GM12874 (cell line): ENCODE measurements around the gene CACNA1I.

Source experiments
- TF ChIP-seq, protein P1 (sequence below): IDR thresholded peaks from 2 replicates; pipeline ENCODE4 v1.5.1; 2011; ENCODE audit warnings: low read depth, mild to moderate bottlenecking, control low read depth, low read length, moderate library complexity; ENCODE audit not compliant: insufficient read depth

Gene CACNA1I

DNA sequence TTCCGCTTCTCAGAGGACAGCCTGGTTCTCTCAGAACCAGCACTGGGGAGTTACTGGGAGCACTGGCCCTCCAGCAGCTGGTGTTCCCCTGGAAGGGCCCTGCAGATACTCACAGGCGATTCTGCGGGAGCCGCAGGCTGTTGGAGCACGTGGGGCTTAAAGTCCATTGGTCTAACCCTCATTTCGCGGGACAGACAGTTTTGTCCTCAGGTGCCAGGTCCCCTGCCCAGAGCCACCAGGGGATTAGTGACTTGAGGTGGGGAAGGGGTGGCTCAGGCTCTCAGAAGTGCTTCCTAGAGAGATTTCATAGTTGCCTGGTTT lies 53.9 kb downstream of the CACNA1I start:
- TF ChIP-seq, protein P1, sequence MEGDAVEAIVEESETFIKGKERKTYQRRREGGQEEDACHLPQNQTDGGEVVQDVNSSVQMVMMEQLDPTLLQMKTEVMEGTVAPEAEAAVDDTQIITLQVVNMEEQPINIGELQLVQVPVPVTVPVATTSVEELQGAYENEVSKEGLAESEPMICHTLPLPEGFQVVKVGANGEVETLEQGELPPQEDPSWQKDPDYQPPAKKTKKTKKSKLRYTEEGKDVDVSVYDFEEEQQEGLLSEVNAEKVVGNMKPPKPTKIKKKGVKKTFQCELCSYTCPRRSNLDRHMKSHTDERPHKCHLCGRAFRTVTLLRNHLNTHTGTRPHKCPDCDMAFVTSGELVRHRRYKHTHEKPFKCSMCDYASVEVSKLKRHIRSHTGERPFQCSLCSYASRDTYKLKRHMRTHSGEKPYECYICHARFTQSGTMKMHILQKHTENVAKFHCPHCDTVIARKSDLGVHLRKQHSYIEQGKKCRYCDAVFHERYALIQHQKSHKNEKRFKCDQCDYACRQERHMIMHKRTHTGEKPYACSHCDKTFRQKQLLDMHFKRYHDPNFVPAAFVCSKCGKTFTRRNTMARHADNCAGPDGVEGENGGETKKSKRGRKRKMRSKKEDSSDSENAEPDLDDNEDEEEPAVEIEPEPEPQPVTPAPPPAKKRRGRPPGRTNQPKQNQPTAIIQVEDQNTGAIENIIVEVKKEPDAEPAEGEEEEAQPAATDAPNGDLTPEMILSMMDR = no peak

DNA sequence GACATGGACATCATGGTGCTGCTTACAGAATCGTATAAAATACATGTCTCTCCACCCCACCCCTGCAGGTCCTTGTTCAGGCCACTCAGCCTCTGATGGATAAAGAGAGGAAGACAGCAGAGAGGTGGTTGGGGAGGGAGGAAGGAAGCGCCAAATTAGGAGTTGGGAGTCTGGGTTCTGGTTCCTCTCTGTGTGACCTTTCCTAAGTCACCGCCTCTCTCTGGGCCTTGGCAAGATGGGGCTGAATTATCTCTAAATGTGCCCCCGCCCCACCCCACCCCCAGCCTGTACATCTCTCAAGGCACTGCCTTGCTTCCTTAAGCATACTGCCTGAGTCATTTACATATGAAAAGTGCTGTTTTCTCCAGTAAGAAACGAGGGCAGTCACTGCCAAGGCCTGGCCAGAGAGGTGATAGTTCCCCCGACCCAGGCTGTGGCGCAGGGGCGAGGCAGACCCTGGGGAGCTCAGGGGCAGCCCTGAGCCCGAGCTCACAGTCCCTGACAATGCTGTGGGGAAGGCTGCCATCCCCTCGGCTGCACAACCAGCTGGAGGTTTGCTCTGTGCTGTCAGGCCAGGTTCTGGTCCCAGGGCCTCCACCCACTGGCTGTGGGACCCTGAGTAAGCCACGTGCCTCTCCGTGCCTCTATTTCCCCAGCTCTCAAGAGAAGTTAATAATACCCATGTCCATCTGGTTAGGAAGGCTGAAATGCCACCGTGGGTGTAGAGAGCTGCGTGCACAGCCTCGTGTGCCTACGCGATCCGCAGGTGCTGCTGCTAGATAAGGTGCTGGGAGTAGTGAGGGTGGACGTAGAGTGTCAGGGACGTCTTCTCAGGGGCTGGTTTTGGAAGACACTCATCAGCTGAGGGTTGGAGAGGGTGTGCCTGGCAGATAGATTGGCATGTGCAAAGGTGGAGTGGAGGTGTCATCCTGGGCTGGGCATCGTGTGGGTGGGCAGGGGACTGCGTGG lies 55.3 kb downstream of the CACNA1I start:
- TF ChIP-seq, protein P1 = no peak

DNA sequence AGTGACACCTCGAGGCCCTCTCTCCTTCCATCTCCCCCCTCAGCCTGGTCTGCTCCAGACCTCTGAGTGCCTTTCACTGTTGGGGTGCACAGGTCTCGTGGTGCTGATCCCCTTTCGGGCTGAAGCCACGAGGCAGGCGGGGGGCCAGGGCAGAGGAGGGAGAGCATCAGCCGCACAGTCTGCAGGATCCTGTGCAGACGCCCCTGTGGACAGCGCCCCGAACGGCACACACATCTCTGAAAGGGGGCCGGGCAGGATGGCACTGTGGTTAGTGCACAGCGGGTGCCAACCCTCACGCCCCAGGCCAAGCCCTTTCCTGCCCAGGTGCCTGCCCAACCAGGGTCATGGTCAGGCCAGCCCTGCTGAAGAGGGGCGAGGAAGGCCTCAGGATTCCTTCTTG lies 56.7 kb downstream of the CACNA1I start:
- TF ChIP-seq, protein P1 = no peak

DNA sequence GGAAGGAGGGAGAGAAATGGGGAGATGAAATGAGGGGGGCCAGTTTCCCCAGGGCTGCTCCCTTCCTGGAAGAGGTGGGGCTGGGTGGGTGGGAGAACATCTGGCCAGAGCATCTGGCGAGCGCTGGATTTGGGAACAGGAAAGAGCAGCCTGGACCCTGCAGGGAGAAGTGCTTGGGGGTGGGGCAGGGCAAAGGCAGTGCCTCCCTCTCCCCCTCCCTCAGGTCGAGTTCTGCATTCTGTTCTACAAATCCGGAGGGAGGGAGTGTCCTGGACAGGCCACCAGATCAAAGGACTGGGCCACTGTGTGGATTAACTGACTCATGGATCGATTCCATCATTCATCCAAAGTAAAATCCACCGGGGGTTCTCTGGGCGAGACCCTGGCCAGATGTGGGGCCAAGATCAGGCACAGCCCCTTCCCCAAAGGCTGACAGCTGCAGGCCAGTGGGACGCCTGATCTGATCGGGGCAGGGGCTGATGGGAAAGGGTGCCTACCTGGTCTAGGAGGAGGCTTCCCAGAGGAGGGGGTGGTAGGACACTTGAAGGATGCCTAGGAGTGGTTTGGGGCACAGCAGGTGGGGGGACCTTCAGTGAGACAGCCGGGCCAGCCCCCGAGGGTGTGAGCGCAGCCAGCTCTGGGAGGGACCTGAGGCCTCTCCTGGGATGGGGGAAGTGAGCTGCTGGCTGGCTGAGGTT lies 57.5 kb downstream of the CACNA1I start:
- TF ChIP-seq, protein P1 = no peak

DNA sequence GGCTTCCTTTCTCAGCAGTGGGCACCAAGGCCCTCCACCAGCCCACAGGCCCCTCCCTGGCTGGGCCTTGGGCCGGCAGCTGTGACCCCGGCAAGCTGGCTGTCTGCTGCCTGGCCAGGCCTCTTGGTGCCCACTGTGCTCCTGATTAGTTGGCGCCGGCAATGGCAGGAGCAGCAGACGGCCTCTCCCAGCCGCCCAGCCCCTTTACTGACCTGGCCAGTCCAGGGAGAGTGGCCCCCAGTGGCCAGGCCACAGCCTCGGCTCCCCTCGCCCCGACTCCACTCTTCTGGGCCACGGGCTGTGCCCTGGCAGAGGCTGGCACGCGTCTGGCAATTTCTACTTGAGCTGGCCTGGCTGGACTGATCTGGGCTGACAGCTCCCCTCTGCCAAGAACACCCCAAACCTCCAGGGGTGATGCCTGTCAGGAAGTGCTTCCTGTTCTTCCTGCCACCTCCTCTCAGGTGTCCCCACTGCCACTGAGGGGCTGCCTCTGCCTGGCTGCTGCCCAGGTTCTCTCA lies 58.1 kb downstream of the CACNA1I start:
- TF ChIP-seq, protein P1 = no peak

DNA sequence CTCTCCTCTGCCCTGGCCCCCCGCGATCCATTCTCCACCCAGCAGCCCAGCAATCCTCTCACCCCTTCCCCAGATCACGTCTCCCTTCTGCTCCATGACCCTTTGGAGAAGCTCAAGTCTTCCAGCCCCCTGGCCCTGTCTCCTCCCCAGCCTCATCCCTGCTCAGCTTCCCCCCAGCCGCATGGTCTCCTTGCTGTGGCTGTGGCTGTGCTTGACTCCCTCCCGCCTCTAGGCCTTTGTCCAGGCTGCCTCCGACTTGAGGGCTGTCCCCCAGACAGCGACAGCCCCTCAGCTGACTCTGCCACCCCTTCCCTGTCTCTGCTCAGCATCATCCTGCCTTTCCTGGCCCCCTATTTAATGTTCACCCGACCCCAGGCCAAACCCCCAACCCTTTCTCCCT lies 59.3 kb downstream of the CACNA1I start:
- TF ChIP-seq, protein P1 = no peak

DNA sequence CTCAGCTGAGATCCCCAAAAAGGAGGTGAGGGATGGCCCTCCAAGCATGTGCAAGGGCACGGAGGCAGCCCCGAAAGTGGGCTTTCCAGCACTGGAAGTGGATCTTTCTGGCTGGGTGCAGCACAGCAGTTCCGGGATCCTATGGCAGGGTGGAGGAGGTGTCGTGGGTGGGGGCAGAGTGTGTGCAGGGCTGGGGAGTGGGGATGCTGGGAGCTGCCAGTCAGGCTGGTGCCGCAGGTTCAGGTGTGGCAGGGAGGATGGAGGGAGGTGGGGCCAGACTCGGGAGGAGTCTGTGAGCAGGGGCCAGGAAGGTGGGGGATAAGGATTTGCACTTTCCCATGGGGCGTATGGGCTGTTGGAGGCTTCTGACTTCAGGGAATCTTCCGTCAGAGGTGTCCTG lies 60.2 kb downstream of the CACNA1I start:
- TF ChIP-seq, protein P1 = no peak
